ENCODE data around the gene ASB10.

The ASB10 gene

GRCh38 chr7:151198945-151199848, 12.1 kb upstream of the ASB10 start:
- H3K4me1 ChIP-seq (ENCODE audit: control insufficient read depth, insufficient read depth, low read length, poor library complexity, severe bottlenecking), result peaks cover 4% of the 10 kb centered on the region
- no peaks in the 10 kb centered on the region for H3K36me3 ChIP-seq (ENCODE audit: control insufficient read depth, insufficient read depth, low read length)
- no peak overlapping the region for H3K4me3 ChIP-seq (ENCODE audit: extremely low read depth, insufficient read depth, low read length, poor library complexity, severe bottlenecking)
- no peaks in the 10 kb centered on the region for H3K9me3 ChIP-seq (ENCODE audit: control insufficient read depth, low read length)
- 76 to 91% methylated on average over 19 to 26 of the region's 30 CpGs for WGBS, 2 experiments (ENCODE audit: insufficient coverage in 2 of 2)
- no peak overlapping the region for H3K27ac ChIP-seq (ENCODE audit: low read depth, low read length, severe bottlenecking)

- peaks cover 4% of the 10 kb centered on the region for H3K4me1 ChIP-seq (ENCODE audit: control insufficient read depth, insufficient read depth, low read length, poor library complexity, severe bottlenecking)
- no peaks in the 10 kb centered on the region for H3K9me3 ChIP-seq (ENCODE audit: control insufficient read depth, low read length)
- no peak overlapping the region for H3K4me3 ChIP-seq (ENCODE audit: extremely low read depth, insufficient read depth, low read length, poor library complexity, severe bottlenecking)
- no peak overlapping the region for H3K27ac ChIP-seq (ENCODE audit: low read depth, low read length, severe bottlenecking)
- H3K36me3 ChIP-seq (ENCODE audit: control insufficient read depth, insufficient read depth, low read length), result no peaks in the 10 kb centered on the region
Observed at GRCh38 chr7:151197932-151198331, 10.9 kb upstream of the ASB10 start.

- WGBS, 2 experiments (ENCODE audit: insufficient coverage in 2 of 2), result 59 to 64% methylated on average over 9 to 10 of the region's 19 CpGs
- H3K4me3 ChIP-seq (ENCODE audit: extremely low read depth, insufficient read depth, low read length, poor library complexity, severe bottlenecking), result no peak overlapping the region
- peaks cover 4% of the 10 kb centered on the region for H3K4me1 ChIP-seq (ENCODE audit: control insufficient read depth, insufficient read depth, low read length, poor library complexity, severe bottlenecking)
- no peaks in the 10 kb centered on the region for H3K36me3 ChIP-seq (ENCODE audit: control insufficient read depth, insufficient read depth, low read length)
- H3K9me3 ChIP-seq (ENCODE audit: control insufficient read depth, low read length), result no peaks in the 10 kb centered on the region
- no peak overlapping the region for H3K27ac ChIP-seq (ENCODE audit: low read depth, low read length, severe bottlenecking)
Observed at GRCh38 chr7:151195616-151196450, 8.8 kb upstream of the ASB10 start.

GRCh38 chr7:151194188-151194587, 7.1 kb upstream of the ASB10 start:
- no peak overlapping the region for H3K4me3 ChIP-seq (ENCODE audit: extremely low read depth, insufficient read depth, low read length, poor library complexity, severe bottlenecking)
- H3K4me1 ChIP-seq (ENCODE audit: control insufficient read depth, insufficient read depth, low read length, poor library complexity, severe bottlenecking), result no peaks in the 10 kb centered on the region
- 90 to 92% methylated on average over 3 to 5 of the region's 7 CpGs for WGBS, 2 experiments (ENCODE audit: insufficient coverage in 2 of 2)

DNA sequence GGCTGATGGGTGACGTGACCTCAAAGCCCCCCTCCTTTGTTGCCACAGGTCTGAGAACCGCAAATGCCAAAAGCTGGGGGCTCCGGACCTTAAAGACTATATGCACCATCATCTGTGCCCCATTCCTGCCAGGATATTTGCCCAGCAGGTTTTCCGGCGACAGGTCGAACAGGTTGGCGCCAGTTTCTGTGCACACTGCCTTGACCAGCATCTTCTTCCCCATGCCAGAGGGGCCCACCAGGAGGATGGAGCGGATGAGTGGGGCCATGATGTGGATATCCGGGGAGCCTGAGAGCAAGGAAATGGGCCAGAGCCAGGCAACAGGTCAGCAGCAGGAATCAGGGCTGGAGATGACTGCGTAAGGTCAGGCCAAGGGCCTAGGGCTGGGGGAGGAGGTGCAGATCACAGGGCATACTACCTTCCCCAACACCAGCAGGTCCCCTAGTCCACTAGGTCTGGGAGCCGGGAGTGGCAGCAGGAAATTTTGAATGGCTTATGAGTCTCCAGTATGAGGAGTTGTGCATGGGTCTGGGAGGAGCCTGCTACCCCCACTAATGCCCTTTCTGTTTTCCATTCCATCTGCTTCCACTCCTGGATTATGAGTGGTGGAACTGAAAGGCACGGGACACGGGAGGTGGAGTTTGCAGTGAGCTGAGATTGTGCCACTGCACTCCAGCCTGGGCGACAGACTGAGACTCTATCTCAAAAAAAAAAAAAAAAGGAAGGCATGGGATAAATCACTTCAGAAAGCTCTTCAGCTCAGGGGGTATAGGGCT, 6.3 kb upstream of the ASB10 start:
- H3K4me3 ChIP-seq (ENCODE audit: extremely low read depth, insufficient read depth, low read length, poor library complexity, severe bottlenecking), result no peak overlapping the region
- H3K4me1 ChIP-seq (ENCODE audit: control insufficient read depth, insufficient read depth, low read length, poor library complexity, severe bottlenecking), result no peaks in the 10 kb centered on the region
- WGBS, 2 experiments (ENCODE audit: insufficient coverage in 2 of 2), result 90 to 97% methylated on average over 9 to 10 of the region's 14 CpGs
- no peaks in the 10 kb centered on the region for H3K9me3 ChIP-seq (ENCODE audit: control insufficient read depth, low read length)
- H3K27ac ChIP-seq (ENCODE audit: low read depth, low read length, severe bottlenecking), result no peak overlapping the region
- H3K36me3 ChIP-seq (ENCODE audit: control insufficient read depth, insufficient read depth, low read length), result no peaks in the 10 kb centered on the region

More at GRCh38 chr7:151194188-151194587, 7.1 kb upstream of the ASB10 start:
- Histone ChIP-seq H3K36me3 (ENCODE audit: control insufficient read depth, insufficient read depth, low read length) (no peaks in the 10 kb centered on the region), H3K27ac (ENCODE audit: low read depth, low read length, severe bottlenecking) (no peak overlapping the region), H3K9me3 (ENCODE audit: control insufficient read depth, low read length) (no peaks in the 10 kb centered on the region)

DNA sequence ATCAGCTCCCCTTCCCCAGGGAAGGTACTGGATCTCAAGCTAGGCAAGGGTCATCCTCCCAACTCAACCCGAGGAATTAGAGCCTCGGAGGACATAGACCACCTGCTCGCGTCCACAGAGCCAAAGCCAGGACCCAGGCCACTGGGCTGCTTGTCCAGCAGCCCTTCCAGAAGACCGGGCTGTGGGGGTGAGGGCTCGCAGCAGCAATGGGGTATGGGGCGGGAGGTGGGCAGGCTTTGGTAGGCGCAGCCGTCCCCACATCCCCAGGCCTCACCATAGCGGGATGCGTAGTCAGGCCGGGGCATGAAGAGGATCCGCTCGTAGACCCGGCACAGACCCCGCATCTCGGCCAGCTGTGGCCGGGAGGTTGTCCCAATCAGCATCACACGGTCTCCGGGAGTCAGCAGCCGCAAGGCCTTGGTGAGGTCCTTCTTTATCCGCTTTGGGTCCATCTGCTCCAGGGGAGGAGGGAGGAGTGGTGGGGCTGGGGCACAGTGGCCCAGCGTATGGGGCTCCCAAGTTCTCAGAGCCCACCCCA, 5.0 kb upstream of the ASB10 start:
- Histone ChIP-seq H3K9me3 (ENCODE audit: control insufficient read depth, low read length) (no peaks in the 10 kb centered on the region), H3K4me3 (ENCODE audit: extremely low read depth, insufficient read depth, low read length, poor library complexity, severe bottlenecking) (no peak overlapping the region)
- WGBS, 2 experiments (ENCODE audit: insufficient coverage in 2 of 2), result 95 to 98% methylated on average over 21 of the region's 23 CpGs

DNA sequence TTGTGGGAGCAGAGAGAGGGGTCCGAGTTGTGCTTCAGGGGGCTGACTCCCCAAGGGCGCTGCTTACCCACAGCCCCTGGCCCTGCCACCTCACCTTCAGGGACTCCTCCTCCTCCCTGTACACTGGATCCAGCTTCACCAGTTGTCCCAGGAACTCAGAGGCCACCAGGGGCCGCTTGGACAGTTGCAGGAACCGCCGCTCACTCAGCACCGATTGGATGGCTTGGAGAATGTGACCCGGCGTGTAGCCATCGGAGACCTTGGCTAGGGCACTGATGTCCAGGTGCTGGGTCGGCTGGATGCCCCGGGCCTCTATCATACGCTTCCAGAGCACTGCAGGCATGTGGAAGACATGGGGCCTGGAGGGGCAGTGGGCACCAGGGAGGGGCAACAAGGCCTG, 4.5 kb upstream of the ASB10 start:
- Histone ChIP-seq H3K4me3 (ENCODE audit: extremely low read depth, insufficient read depth, low read length, poor library complexity, severe bottlenecking) (no peak overlapping the region), H3K9me3 (ENCODE audit: control insufficient read depth, low read length) (no peaks in the 10 kb centered on the region), H3K27ac (ENCODE audit: low read depth, low read length, severe bottlenecking) (no peak overlapping the region), H3K36me3 (ENCODE audit: control insufficient read depth, insufficient read depth, low read length) (no peaks in the 10 kb centered on the region), H3K4me1 (ENCODE audit: control insufficient read depth, insufficient read depth, low read length, poor library complexity, severe bottlenecking) (no peaks in the 10 kb centered on the region)
- whole genome bisulfite sequencing, 2 experiments (ENCODE audit: insufficient coverage in 2 of 2), result 82 to 89% methylated on average over 11 to 12 of the region's 12 CpGs

More for the DNA sequence above, 5.0 kb upstream of the ASB10 start:
- Histone ChIP-seq H3K27ac (ENCODE audit: low read depth, low read length, severe bottlenecking) (no peak overlapping the region), H3K4me1 (ENCODE audit: control insufficient read depth, insufficient read depth, low read length, poor library complexity, severe bottlenecking) (no peaks in the 10 kb centered on the region), H3K36me3 (ENCODE audit: control insufficient read depth, insufficient read depth, low read length) (no peaks in the 10 kb centered on the region)

GRCh38 chr7:151189038-151189437, 2.0 kb upstream of the ASB10 start:
- 77 to 93% methylated on average over 1 to 2 of the region's 4 CpGs for WGBS, 2 experiments (ENCODE audit: insufficient coverage in 2 of 2)
- no peak overlapping the region for H3K4me3 ChIP-seq (ENCODE audit: extremely low read depth, insufficient read depth, low read length, poor library complexity, severe bottlenecking)
- H3K27ac ChIP-seq (ENCODE audit: low read depth, low read length, severe bottlenecking), result no peak overlapping the region
- H3K36me3 ChIP-seq (ENCODE audit: control insufficient read depth, insufficient read depth, low read length), result no peaks in the 10 kb centered on the region
- no peaks in the 10 kb centered on the region for H3K4me1 ChIP-seq (ENCODE audit: control insufficient read depth, insufficient read depth, low read length, poor library complexity, severe bottlenecking)
- no peaks in the 10 kb centered on the region for H3K9me3 ChIP-seq (ENCODE audit: control insufficient read depth, low read length)

- no peaks in the 10 kb centered on the region for H3K9me3 ChIP-seq (ENCODE audit: control insufficient read depth, low read length)
- no peak overlapping the region for H3K4me3 ChIP-seq (ENCODE audit: extremely low read depth, insufficient read depth, low read length, poor library complexity, severe bottlenecking)
- H3K36me3 ChIP-seq (ENCODE audit: control insufficient read depth, insufficient read depth, low read length), result no peaks in the 10 kb centered on the region
- WGBS, 2 experiments (ENCODE audit: insufficient coverage in 2 of 2), result 44 to 63% methylated on average over 3 to 5 of the region's 5 CpGs
- no peaks in the 10 kb centered on the region for H3K4me1 ChIP-seq (ENCODE audit: control insufficient read depth, insufficient read depth, low read length, poor library complexity, severe bottlenecking)
- no peak overlapping the region for H3K27ac ChIP-seq (ENCODE audit: low read depth, low read length, severe bottlenecking)
Observed at GRCh38 chr7:151188252-151188542, 1.1 kb upstream of the ASB10 start.

- Histone ChIP-seq H3K4me1 (ENCODE audit: control insufficient read depth, insufficient read depth, low read length, poor library complexity, severe bottlenecking) (no peaks in the 10 kb centered on the region), H3K4me3 (ENCODE audit: extremely low read depth, insufficient read depth, low read length, poor library complexity, severe bottlenecking) (no peak overlapping the region), H3K27ac (ENCODE audit: low read depth, low read length, severe bottlenecking) (no peak overlapping the region), H3K36me3 (ENCODE audit: control insufficient read depth, insufficient read depth, low read length) (no peaks in the 10 kb centered on the region), H3K9me3 (ENCODE audit: control insufficient read depth, low read length) (no peaks in the 10 kb centered on the region)
- WGBS, 2 experiments (ENCODE audit: insufficient coverage in 2 of 2), result 89 to 94% methylated on average over 17 to 22 of the region's 22 CpGs
Observed at GRCh38 chr7:151187409-151188251, 580 bp upstream of the ASB10 start.

Measured in mesodermal cell (in vitro differentiated cells).